Esophagus muscularis mucosa (tissue), 4 donors: ENCODE results near the gene GRIK1. TPM values are rescaled to one million over a fixed set of nuclear protein-coding genes. Genes with fewer than 3 reads are reported as not detected.

Experiments used
- DNase-seq: peaks from one replicate; pipeline ENCODE4 v3.0.0-alpha.2; 2017; ENCODE audit errors: extremely low spot score
- H3K27ac ChIP-seq, 4 donors: fragments of 200-600 bp; sonication (generic); replicated peaks in 1 of 4; 1 replicate in 3 of 4; 2 replicates in 1 of 4; pipeline ENCODE4 v1.5.1; 2016 to 2019; ENCODE audit warnings: mild to moderate bottlenecking in 1 of 4
- H3K27me3 ChIP-seq, 4 donors: fragments of 200-600 bp; sonication (generic); one replicate each; pipeline versions ENCODE4 v1.5.1 to v1.6.0; 2016 to 2019
- H3K36me3 ChIP-seq, 4 donors: fragments of 200-600 bp; sonication (generic); one replicate each; pipeline ENCODE4 v1.5.1; 2016 to 2019
- H3K4me1 ChIP-seq, 4 donors: fragments of 200-600 bp; sonication (generic); one replicate each; pipeline ENCODE4 v1.5.1; 2016 to 2019
- H3K4me3 ChIP-seq, 4 donors: fragments of 200-600 bp; sonication (generic); 1 replicate in 2 of 4; 2 replicates in 2 of 4; pipeline ENCODE4 v1.5.1; 2016 to 2019; ENCODE audit warnings: mild to moderate bottlenecking in 4 of 4, moderate library complexity in 1 of 4
- H3K9me3 ChIP-seq, 4 donors: fragments of 200-600 bp; sonication (generic); 1 replicate in 3 of 4; 2 replicates in 1 of 4; pipeline ENCODE4 v1.5.1; 2016 to 2019
- CTCF ChIP-seq, 3 experiments: fragments of 200-600 bp in 2 of 3; fragments of 450-650 bp in 1 of 3; sonication (generic) in 2 of 3; IDR thresholded peaks; one replicate each; pipeline ENCODE4 v1.5.1; 2017 to 2019; ENCODE audit warnings: antibody characterized with exemption in 3 of 3, mild to moderate bottlenecking in 2 of 3, moderate library complexity in 1 of 3
- WGBS: methylation state at CpG from one replicate; pipeline ENCODE4 v1.1.5; 2018; 5-methylcytosine and 5-hydroxymethylcytosine counted together
- intact Hi-C: fragments of 100-400 bp; cut with DNase I; formaldehyde crosslinking; loops from one replicate; pipeline ENCODE4 v1.15.1; 2023
- total RNA-seq, 4 donors: library from RNA; depleted of rRNA; stranded (reverse); fragments of >200 nt; gene quantifications; one replicate each; pipeline versions ENCODE4 v1.1.0 to v1.2.1, GENCODE V29; 2016

The GRIK1 gene
- total RNA-seq, 4 donors from 2014 or later = 0.19 to 0.40 (median 0.33) TPM; not detected in 1

GRCh38 chr21:29487154-29487553 lies 452.6 kb downstream of the GRIK1 start:
- no peak for DNase-seq

More at GRCh38 chr21:29487154-29487553, 452.6 kb downstream of the GRIK1 start:
- Histone ChIP-seq H3K9me3 (no peaks in the 10 kb centered on the region), H3K27me3 (no peaks in the 10 kb centered on the region), H3K4me1 (no peaks in the 10 kb centered on the region), H3K27ac (no peak overlapping the region), H3K4me3 (no peak overlapping the region), H3K36me3 (no peaks in the 10 kb centered on the region)
- TF ChIP-seq CTCF (IDR thresholded peaks at IDR 0.05) = no peak
- 61% methylated on average over 4 of the region's 4 CpGs for WGBS
- intact Hi-C loops = no loop called here

Other genes with a start within 250 kb of the GRIK1 start
- not detected for gene CLDN17, start 226.8 kb upstream of the GRIK1 start, total RNA-seq